ENCODE measurements around the gene SPATA13. TPM values are rescaled to one million over a fixed set of nuclear protein-coding genes. Genes with fewer than 3 reads are reported as not detected.

SPATA13 gene
- total RNA-seq, 4 donors from 2014 or later: 8.1 to 17.0 (median 10.7) TPM

- TF ChIP-seq, protein P1, sequence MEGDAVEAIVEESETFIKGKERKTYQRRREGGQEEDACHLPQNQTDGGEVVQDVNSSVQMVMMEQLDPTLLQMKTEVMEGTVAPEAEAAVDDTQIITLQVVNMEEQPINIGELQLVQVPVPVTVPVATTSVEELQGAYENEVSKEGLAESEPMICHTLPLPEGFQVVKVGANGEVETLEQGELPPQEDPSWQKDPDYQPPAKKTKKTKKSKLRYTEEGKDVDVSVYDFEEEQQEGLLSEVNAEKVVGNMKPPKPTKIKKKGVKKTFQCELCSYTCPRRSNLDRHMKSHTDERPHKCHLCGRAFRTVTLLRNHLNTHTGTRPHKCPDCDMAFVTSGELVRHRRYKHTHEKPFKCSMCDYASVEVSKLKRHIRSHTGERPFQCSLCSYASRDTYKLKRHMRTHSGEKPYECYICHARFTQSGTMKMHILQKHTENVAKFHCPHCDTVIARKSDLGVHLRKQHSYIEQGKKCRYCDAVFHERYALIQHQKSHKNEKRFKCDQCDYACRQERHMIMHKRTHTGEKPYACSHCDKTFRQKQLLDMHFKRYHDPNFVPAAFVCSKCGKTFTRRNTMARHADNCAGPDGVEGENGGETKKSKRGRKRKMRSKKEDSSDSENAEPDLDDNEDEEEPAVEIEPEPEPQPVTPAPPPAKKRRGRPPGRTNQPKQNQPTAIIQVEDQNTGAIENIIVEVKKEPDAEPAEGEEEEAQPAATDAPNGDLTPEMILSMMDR (IDR thresholded peaks at IDR 0.05; ENCODE audit: low read depth): no peak
Measured at GRCh38 chr13:24247016-24247415, 86.5 kb downstream of the SPATA13 start.

DNA sequence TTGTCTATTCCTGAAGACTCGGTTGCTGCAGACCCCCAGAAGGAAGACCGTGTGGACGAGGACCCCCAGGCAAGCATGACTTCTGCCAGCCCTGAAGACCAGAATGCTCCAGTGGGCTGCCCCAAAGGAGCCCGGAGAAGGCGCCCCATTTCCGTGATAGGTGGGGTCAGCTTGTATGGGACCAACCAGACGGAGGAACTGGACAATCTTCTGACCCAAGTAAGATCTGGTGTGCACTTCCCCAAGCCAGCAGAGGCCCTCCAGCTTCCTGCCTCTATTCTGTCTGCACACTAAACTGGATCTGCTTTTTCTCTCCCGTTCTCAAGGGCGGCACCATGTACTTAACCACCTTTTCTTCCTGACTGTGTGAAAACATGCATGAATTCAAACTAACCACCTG lies 89.1 kb downstream of the SPATA13 start:
- TF ChIP-seq, protein P1 (IDR thresholded peaks at IDR 0.05; ENCODE audit: low read depth): no peak

DNA sequence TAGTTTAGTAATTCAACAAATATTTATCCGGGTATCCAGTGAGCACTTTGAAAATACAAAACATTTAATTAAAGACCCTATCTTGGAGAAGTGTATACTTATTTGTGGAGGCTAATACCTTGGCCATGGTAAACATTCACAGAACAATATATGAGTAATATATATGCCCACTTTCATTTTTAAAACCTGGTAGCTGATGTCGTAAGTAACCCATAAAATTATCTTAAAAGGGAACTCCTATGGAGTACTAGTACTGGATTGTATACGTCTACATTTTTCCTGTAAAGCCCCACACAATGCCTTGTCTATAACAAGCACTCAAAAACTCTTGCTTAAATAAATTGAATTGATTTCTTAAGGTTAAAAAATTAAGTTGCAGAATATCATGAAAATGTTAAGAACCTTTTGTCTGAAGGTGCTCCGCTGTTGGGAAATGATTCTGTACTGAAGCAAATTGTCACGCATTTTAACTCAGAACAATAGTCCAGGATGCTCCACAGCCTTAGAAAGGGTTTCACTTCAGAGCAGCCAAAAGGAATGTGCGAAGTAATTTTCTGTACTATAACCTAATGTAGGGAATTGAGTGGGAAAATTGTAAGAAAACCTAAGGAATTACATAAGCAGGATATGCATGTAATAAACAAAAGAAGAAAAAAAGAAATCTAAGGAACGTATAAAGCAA lies 90.0 kb downstream of the SPATA13 start:
- TF ChIP-seq, protein P1 (IDR thresholded peaks at IDR 0.05; ENCODE audit: low read depth): no peak

DNA sequence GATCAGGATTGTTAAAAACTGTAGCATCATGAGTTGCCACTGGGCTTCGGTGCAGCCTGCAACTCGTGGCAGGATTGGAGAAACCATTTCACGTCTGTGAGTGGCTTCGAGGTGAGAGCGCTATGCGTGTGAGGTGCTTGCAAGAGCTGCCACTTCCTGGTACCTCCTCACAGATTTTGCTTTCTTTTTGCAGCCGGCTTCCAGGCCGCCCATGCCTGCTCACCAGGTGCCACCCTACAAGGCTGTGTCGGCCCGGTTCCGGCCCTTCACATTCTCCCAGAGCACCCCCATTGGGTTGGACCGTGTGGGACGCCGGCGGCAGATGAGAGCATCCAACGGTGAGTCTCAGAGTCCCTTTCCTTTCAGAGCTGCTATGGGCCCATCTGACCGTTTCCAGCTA lies 91.0 kb downstream of the SPATA13 start:
- TF ChIP-seq, protein P1 (IDR thresholded peaks at IDR 0.05; ENCODE audit: low read depth): no peak

GRCh38 chr13:24252136-24252535 lies 91.6 kb downstream of the SPATA13 start:
- TF ChIP-seq, protein P1 (IDR thresholded peaks at IDR 0.05; ENCODE audit: low read depth): no peak

- TF ChIP-seq, protein P1 (IDR thresholded peaks at IDR 0.05; ENCODE audit: low read depth): no peak
Measured at GRCh38 chr13:24253520-24254145, 93.1 kb downstream of the SPATA13 start.

- TF ChIP-seq, protein P1 (IDR thresholded peaks at IDR 0.05; ENCODE audit: low read depth): no peak
Measured at GRCh38 chr13:24254146-24254841, 93.8 kb downstream of the SPATA13 start.
